NCI-H2171 (cell line): Measurements from ENCODE around the gene ZG16.

Source experiments
- DNase-seq: peaks from one replicate; lab custom pipeline; 2025; lab: John Stamatoyannopoulos, UW

ZG16 gene

GRCh38 chr16:29809850-29810698 lies 32.0 kb downstream of the ZG16 start:
- peak; percentile 49 for DNase-seq

DNA sequence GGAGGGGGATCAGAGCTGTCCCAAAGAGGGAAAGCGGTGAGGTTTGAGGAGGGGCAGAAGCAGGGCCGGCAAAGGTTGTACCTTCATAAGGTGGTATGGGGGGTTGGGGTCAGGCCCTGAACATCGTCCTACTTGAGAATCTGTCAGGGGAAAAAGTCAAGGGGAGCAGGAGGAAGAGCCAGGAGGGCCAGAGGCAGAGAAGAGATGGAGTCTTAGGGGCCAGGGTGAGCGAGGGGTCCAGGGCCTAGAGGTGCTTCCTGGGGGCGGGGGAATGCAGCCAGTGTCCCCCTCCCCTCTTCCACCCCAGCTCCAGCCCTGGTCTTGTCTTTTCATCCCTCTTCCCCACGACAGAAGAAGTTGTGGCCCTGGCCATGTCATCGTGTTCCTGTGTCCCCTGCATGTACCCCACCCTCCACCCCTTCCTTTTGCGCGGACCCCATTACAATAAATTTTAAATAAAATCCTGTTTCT lies 32.7 kb downstream of the ZG16 start:
- no peak for DNase-seq

DNA sequence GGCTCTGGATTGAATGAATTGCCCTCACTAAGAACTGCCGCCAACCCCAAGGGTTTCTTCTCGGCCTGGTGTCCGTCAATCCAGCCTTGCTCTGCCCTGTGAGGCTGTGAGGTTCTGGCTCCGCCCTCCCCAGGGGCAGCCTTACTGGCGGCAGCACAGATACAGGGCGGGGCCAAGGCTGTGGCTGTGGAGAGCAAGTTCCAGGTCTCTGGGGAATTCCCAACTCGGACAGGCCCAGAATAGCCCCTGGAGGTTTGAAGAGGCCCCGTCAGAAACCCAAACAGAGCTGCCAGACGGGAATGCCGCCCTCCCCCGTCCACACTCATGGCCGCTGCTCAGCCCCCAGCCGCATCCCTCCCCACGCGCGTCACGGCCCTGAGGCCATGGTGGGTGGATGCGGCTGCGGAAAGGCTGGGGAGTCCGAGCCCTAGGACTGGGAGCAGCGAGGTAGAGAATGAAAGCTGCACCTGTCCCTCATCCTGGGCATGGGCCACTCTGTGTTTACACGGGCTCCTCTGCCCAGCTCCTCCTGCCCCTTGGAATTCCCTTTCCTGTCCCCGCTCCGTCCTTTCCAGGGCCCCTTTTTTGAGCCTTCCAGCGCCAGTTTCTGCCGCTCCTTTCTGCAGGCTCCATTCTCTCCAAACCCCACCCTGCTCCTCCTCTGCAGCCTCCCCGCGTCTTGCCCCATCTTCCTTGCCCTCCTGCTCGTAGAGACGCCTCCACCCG lies 33.3 kb downstream of the ZG16 start:
- DNase-seq = peak; percentile 87

DNA sequence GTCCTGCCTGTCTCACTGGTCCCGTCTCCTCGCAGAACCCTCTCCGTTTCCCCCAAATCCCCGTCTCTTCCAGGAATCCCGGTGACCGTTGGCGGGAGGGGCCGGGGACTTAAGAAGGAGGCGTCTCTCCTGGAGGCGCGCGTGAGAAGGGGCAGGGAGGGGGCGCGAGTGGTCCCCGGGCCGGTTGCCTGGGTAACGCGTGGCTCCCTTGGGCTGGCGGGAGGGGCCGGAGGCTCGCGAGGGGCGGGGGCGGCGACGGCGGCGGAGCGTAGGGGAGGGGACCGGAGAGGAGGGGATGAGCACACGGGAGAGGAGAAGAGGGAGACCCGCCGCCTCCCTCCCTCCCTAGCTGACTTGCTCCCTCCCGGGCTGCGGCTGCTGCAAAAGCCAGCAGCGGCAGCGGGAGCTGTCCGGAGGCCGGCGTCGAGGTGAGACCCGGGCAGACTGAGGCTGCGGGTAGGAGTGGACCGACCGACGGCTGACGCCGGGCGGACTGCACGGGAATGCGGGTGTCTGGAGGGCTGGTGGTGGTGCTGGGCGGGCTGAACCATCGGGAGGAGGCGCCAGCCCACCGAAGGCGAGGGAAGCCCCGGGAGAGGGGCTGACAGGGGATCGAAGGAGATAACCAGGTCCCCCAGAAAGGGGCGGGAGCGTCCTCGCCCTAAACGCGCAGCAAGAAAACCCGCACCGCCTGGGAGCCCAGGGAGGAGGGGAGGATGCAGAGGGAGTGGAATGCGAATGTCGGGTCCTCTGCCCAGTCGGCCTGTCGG lies 34.0 kb downstream of the ZG16 start, which contains the start of gene PRRT2:
Gene PRRT2, plus strand, starts transcription at position 298 of the 770 bp plus-strand sequence. CDS start 862 bp downstream, outside the sequence.
- DNase-seq = peak; percentile 60

DNA sequence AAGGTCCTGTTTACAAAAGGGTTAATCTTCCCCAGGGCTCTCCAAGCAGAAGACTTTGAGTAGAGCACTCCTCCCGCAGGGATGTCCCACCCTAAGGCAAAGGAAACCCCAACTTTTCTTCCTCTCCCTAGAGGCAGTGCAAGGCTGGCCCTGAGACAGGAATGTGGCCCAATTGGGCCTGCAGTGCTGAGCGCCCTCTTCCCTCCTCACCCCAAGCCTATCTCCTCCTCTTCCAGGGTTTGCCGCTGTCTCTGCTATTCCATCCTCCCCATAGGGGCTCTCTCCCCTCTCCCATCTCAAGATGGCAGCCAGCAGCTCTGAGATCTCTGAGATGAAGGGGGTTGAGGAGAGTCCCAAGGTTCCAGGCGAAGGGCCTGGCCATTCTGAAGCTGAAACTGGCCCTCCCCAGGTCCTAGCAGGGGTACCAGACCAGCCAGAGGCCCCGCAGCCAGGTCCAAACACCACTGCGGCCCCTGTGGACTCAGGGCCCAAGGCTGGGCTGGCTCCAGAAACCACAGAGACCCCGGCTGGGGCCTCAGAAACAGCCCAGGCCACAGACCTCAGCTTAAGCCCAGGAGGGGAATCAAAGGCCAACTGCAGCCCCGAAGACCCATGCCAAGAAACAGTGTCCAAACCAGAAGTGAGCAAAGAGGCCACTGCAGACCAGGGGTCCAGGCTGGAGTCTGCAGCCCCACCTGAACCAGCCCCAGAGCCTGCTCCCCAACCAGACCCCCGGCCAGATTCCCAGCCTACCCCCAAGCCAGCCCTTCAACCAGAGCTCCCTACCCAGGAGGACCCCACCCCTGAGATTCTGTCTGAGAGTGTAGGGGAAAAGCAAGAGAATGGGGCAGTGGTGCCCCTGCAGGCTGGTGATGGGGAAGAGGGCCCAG lies 34.9 kb downstream of the ZG16 start:
- no peak for DNase-seq

DNA sequence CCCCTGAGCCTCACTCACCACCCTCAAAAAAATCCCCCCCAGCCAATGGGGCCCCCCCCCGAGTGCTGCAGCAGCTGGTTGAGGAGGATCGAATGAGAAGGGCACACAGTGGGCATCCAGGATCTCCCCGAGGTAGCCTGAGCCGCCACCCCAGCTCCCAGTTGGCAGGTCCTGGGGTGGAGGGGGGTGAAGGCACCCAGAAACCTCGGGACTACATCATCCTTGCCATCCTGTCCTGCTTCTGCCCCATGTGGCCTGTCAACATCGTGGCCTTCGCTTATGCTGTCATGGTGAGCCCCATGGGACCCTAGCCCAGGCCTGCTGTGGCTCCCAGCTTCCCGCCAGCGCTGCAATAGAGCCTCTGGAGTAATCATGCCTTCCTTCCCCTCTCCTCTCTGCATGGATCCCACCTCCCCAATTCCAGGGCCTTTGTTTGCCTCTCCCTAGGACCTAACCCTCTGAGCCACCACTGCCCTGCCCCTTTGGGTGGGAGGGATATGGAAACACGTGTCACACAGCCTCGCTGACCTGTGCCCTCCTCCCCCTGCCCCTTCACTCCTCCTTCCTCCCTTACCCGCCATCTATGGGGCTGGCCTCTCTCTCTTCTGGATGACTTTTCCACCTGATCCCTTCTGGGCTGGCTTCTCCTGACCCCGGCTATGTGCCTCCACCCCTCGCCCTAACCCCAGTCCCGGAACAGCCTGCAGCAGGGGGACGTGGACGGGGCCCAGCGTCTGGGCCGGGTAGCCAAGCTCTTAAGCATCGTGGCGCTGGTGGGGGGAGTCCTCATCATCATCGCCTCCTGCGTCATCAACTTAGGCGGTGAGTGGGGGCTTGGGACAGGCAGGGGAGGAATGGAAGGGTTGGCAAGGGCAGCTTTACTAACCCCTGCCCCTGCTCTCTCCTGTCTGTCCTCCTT lies 35.8 kb downstream of the ZG16 start:
- no peak for DNase-seq

DNA sequence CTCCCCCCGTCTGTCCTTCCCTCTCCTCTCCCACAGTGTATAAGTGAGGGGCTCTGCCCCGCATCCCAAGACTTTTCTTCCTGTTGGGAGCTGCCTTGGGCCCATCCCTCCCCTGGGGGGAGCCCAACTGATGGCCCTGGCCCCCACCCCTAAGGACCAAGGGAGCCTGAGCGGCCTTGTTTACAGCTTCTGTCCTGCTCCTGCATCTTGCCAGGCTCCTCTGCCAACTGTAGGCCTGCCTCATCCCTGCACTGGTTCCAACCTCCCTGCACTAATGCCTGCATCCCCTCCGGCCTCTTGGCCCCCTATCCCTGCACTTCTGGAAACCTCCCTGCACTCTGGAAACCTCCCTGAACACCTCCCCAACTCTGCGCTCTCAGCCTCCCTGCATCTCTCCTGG lies 36.5 kb downstream of the ZG16 start:
- no peak for DNase-seq

DNA sequence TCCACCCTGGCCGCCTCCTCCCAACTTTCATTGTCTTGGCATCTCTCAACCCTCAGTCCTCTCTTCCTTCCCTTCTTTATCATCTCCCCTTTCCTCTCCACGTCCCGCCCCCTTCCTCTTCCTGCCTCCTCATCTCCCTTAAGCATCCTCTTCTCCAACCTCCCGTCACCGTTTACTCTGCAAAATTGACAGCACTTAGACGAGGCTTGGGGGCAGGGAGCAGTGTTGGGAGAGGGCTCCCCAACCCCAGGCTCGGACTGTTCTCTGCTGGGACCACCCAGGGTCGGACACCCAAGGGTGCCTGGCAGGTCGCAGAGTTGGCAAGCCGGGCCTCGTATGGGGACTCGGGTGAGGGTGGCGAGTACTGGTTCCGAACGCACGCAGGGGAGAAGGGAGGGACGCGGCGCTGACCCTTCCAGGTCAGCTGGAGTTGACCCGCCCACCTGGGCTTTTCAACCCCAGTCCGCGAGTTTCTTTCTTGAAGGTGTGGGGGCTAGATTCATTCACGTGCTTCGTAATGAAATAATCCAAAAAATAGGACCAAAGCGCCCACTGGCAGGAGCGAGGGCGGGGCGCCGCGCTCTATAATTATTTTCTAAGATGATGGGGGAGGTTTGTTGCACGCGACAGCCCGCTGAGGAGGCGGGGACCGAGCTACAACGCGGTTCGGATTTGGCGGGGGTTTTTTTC lies 37.1 kb downstream of the ZG16 start:
- DNase-seq = peak; percentile 91

GRCh38 chr16:29815793-29816693 lies 38.0 kb downstream of the ZG16 start, which contains the start of gene PAGR1:
Gene PAGR1, plus strand, starts transcription at chr16:29816152. Its CDS starts 374 bp downstream, at chr16:29816526.
- DNase-seq = peak; percentile 97

DNA sequence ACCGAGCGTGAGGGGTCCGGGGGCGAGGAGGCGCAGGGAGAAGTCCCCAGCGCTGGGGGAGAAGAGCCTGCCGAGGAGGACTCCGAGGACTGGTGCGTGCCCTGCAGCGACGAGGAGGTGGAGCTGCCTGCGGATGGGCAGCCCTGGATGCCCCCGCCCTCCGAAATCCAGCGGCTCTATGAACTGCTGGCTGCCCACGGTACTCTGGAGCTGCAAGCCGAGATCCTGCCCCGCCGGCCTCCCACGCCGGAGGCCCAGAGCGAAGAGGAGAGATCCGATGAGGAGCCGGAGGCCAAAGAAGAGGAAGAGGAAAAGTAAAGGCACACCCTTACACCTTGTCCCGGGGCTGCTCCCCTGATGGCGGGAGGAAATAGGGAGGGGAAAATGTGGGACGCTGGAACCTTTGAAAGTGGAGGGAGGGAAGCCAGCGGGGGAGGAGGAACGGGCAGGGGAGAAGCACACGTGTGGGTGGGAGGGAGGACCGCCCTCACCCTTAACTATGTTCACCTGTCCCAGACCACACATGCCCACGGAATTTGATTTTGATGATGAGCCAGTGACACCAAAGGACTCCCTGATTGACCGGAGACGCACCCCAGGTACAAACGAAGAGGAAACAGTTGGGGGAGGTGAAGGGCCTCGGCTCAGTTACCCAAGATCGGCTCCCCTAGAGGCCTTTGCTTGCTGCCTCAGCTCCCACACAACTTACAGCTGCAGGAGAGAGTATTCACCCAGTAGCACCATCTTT lies 38.8 kb downstream of the ZG16 start:
- DNase-seq = peak; percentile 55

GRCh38 chr16:29818082-29818481 lies 40.0 kb downstream of the ZG16 start:
- DNase-seq = no peak

DNA sequence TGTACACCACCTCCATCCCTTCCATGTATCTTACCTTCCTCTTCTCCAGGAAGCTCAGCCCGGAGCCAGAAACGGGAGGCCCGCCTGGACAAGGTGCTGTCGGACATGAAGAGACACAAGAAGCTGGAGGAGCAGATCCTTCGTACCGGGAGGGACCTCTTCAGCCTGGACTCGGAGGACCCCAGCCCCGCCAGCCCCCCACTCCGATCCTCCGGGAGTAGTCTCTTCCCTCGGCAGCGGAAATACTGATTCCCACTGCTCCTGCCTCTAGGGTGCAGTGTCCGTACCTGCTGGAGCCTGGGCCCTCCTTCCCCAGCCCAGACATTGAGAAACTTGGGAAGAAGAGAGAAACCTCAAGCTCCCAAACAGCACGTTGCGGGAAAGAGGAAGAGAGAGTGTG lies 41.5 kb downstream of the ZG16 start:
- no peak for DNase-seq

GRCh38 chr16:29820271-29820701 lies 42.2 kb downstream of the ZG16 start, which contains the start of gene MVP:
Gene MVP, plus strand, starts transcription at chr16:29820462. Its CDS starts 10,088 bp downstream, at chr16:29830550.
- DNase-seq = peak; percentile 81

GRCh38 chr16:29820730-29821642 lies 42.9 kb downstream of the ZG16 start:
- DNase-seq = peak; percentile 8

GRCh38 chr16:29821643-29822115 lies 43.6 kb downstream of the ZG16 start:
- no peak for DNase-seq

- DNase-seq = no peak
These were observed 46.6 kb downstream of the ZG16 start for GRCh38 chr16:29824589-29825144.
